Suprapubic skin (tissue), 3 donors: ENCODE measurements around the gene CASTOR1.

Source experiments
- POLR2A ChIP-seq, 2 donors: fragments of 450-650 bp; IDR thresholded peaks; one replicate each; pipeline ENCODE4 v1.6.1; 2017; ENCODE audit warnings: antibody characterized with exemption in 2 of 2, mild to moderate bottlenecking in 2 of 2, moderate library complexity in 2 of 2
- TF ChIP-seq, protein P1 (sequence below), 2 donors: fragments of 200-600 bp in 1 of 2; fragments of 450-650 bp in 1 of 2; sonication (generic) in 1 of 2; IDR thresholded peaks; one replicate each; pipeline ENCODE4 v1.5.1; 2016 to 2019; ENCODE audit warnings: antibody characterized with exemption in 2 of 2, mild to moderate bottlenecking in 1 of 2, moderate library complexity in 1 of 2

- no peak for TF ChIP-seq POLR2A (IDR thresholded peaks at IDR 0.05)
- TF ChIP-seq, protein P1, sequence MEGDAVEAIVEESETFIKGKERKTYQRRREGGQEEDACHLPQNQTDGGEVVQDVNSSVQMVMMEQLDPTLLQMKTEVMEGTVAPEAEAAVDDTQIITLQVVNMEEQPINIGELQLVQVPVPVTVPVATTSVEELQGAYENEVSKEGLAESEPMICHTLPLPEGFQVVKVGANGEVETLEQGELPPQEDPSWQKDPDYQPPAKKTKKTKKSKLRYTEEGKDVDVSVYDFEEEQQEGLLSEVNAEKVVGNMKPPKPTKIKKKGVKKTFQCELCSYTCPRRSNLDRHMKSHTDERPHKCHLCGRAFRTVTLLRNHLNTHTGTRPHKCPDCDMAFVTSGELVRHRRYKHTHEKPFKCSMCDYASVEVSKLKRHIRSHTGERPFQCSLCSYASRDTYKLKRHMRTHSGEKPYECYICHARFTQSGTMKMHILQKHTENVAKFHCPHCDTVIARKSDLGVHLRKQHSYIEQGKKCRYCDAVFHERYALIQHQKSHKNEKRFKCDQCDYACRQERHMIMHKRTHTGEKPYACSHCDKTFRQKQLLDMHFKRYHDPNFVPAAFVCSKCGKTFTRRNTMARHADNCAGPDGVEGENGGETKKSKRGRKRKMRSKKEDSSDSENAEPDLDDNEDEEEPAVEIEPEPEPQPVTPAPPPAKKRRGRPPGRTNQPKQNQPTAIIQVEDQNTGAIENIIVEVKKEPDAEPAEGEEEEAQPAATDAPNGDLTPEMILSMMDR (IDR thresholded peaks at IDR 0.05): no peak
Observed at GRCh38 chr22:30307041-30307574, 17.8 kb upstream of the CASTOR1 start.
